C4-2B (cell line): ENCODE results near the gene CHRM2.

Experiments
- ZFX ChIP-seq: fragments of 450-650 bp; IDR thresholded peaks from 2 replicates; pipeline ENCODE4 v1.6.1; 2017
- TF ChIP-seq, protein P1 (sequence below): fragments of 450-650 bp; conservative IDR thresholded peaks from 2 replicates; pipeline ENCODE4 v1.5.1; 2017; ENCODE audit warnings: mild to moderate bottlenecking

- TF ChIP-seq, protein P1, sequence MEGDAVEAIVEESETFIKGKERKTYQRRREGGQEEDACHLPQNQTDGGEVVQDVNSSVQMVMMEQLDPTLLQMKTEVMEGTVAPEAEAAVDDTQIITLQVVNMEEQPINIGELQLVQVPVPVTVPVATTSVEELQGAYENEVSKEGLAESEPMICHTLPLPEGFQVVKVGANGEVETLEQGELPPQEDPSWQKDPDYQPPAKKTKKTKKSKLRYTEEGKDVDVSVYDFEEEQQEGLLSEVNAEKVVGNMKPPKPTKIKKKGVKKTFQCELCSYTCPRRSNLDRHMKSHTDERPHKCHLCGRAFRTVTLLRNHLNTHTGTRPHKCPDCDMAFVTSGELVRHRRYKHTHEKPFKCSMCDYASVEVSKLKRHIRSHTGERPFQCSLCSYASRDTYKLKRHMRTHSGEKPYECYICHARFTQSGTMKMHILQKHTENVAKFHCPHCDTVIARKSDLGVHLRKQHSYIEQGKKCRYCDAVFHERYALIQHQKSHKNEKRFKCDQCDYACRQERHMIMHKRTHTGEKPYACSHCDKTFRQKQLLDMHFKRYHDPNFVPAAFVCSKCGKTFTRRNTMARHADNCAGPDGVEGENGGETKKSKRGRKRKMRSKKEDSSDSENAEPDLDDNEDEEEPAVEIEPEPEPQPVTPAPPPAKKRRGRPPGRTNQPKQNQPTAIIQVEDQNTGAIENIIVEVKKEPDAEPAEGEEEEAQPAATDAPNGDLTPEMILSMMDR = no peak
- no peak for TF ChIP-seq ZFX
Measured at GRCh38 chr7:136910771-136911170, 42.3 kb downstream of the CHRM2 start.
